Gastrocnemius medialis (tissue), 4 donors: ENCODE data around the gene DTYMK. TPM values are rescaled to one million over a fixed set of nuclear protein-coding genes. Genes with fewer than 3 reads are reported as not detected.

Experiments used
- ATAC-seq, 2 donors: fragments of 150-250 bp; one replicate each; pipeline ENCODE4 v1.9.1; 2016
- DNase-seq, 2 donors: peaks; one replicate each; pipeline ENCODE4 v3.0.0-alpha.2; 2019
- H3K27ac ChIP-seq, 4 donors: fragments of 200-600 bp; sonication (generic); 1 replicate in 1 of 4; 2 replicates in 3 of 4; pipeline ENCODE4 v1.5.1; 2016 to 2018; ENCODE audit warnings: mild to moderate bottlenecking in 2 of 4, moderate library complexity in 1 of 4
- H3K27me3 ChIP-seq, 3 donors: fragments of 200-600 bp; sonication (generic) in 2 of 3; 1 replicate in 1 of 3; 2 replicates in 2 of 3; pipeline versions ENCODE4 v1.5.1 to v1.6.0; 2016 to 2019; ENCODE audit warnings: mild to moderate bottlenecking in 1 of 3, moderate library complexity in 1 of 3
- H3K36me3 ChIP-seq, 2 donors: fragments of 200-600 bp; sonication (generic) in 1 of 2; one replicate each; pipeline ENCODE4 v1.5.1; 2017 to 2018
- H3K4me1 ChIP-seq, 2 donors: fragments of 200-600 bp; sonication (generic) in 1 of 2; one replicate each; pipeline ENCODE4 v1.5.1; 2016 to 2017; ENCODE audit warnings: mild to moderate bottlenecking in 2 of 2
- H3K4me3 ChIP-seq, 4 donors: fragments of 200-600 bp; sonication (generic) in 3 of 4; 1 replicate in 1 of 4; 2 replicates in 3 of 4; pipeline ENCODE4 v1.5.1; 2016 to 2019; ENCODE audit warnings: mild to moderate bottlenecking in 2 of 4
- H3K9me3 ChIP-seq, 3 donors: fragments of 200-600 bp; sonication (generic) in 2 of 3; 1 replicate in 1 of 3; 2 replicates in 2 of 3; pipeline ENCODE4 v1.5.1; 2016 to 2019
- CTCF ChIP-seq, 5 experiments: fragments of 450-650 bp in 3 of 5; fragments of 200-600 bp in 2 of 5; sonication (generic) in 2 of 5; IDR thresholded peaks in 4 of 5; conservative IDR thresholded peaks in 1 of 5; 1 replicate in 4 of 5; 2 replicates in 1 of 5; pipeline ENCODE4 v1.5.1; 2016 to 2019; ENCODE audit warnings: antibody characterized with exemption in 5 of 5, mild to moderate bottlenecking in 3 of 5, moderate library complexity in 3 of 5
- POLR2A ChIP-seq, 2 donors: fragments of 450-650 bp; IDR thresholded peaks; one replicate each; pipeline ENCODE4 v1.6.1; 2017; ENCODE audit warnings: antibody characterized with exemption in 2 of 2, mild to moderate bottlenecking in 2 of 2, moderate library complexity in 2 of 2
- in situ Hi-C, 4 donors: fragments of 200-750 bp; cut with MboI; loops; one replicate each; pipeline versions ENCODE4 v1.15.0 to v1.8.0; 2017; ENCODE audit warnings: low sequenced_read_pairs in 4 of 4
- intact Hi-C: fragments of 100-400 bp; cut with DNase I; formaldehyde crosslinking; loops from one replicate; pipeline ENCODE4 v1.15.1; 2023; ENCODE audit warnings: low total_unique reads
- total RNA-seq, 4 donors: library from RNA; depleted of rRNA; stranded (reverse); fragments of >200 nt; gene quantifications; one replicate each; pipeline versions ENCODE4 v1.1.0 to v1.2.3, GENCODE V29; 2016

DTYMK gene
- total RNA-seq, 4 donors from 2014 or later = 3.9 to 8.2 (median 5.9) TPM

DNA sequence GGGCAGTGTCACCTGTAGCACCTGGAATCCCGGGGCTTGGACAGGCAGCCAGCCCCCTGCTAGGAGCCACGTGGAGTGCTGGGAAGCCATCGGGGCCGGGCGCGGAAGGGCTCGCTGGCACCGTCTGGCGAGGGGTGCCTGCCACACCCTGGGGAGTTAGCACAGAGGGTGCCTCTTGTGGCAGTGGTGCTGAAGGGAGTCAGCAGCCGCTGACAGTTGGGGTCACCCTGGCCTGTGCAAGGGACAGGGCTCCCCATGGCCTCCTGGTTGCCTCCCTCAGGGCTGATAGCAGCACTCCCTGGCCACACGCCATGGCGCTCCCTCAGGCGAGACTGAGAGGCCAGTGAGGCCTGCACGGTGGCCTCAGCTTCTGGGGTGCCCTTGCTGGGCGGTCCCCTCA is 33.9 kb upstream of the DTYMK start:
- ATAC-seq (no peak), DNase-seq (no peak)
- no peak for TF ChIP-seq POLR2A (IDR thresholded peaks at IDR 0.05)
- TF ChIP-seq CTCF (IDR thresholded peaks at IDR 0.05 in 4 of 5, conservative IDR thresholded peaks at IDR 0.05 in 1 of 5) = no peak
- intact Hi-C loops = no loop called here
- no peaks in the 10 kb centered on the region for H3K9me3 ChIP-seq
- H3K36me3 ChIP-seq = peaks cover 0 to 54% of the 10 kb centered on the region in 2 donors
- H3K4me3 ChIP-seq = no peak overlapping the region
- H3K27ac ChIP-seq = no peak overlapping the region
- in situ Hi-C loops = no loop called here
- no peaks in the 10 kb centered on the region for H3K4me1 ChIP-seq
- H3K27me3 ChIP-seq = no peaks in the 10 kb centered on the region

- Histone ChIP-seq H3K4me3 (no peak overlapping the region), H3K27ac (no peak overlapping the region), H3K27me3 (no peaks in the 10 kb centered on the region), H3K36me3 (peaks cover 0 to 54% of the 10 kb centered on the region in 2 donors), H3K9me3 (no peaks in the 10 kb centered on the region), H3K4me1 (no peaks in the 10 kb centered on the region)
- intact Hi-C loops = no loop called here
- no peak for TF ChIP-seq POLR2A (IDR thresholded peaks at IDR 0.05)
- TF ChIP-seq CTCF (IDR thresholded peaks at IDR 0.05 in 4 of 5, conservative IDR thresholded peaks at IDR 0.05 in 1 of 5) = no peak
- no peak for ATAC-seq
- DNase-seq = no peak
- in situ Hi-C loops = no loop called here
Observed at GRCh38 chr2:241720099-241720498, 33.5 kb upstream of the DTYMK start.

GRCh38 chr2:241719093-241719492 is 32.5 kb upstream of the DTYMK start:
- peaks cover 0 to 54% of the 10 kb centered on the region in 2 donors for H3K36me3 ChIP-seq
- TF ChIP-seq CTCF (IDR thresholded peaks at IDR 0.05 in 4 of 5, conservative IDR thresholded peaks at IDR 0.05 in 1 of 5) = no peak
- no peak for TF ChIP-seq POLR2A (IDR thresholded peaks at IDR 0.05)
- intact Hi-C loops = no loop called here

GRCh38 chr2:241708879-241709278 is 22.3 kb upstream of the DTYMK start:
- Histone ChIP-seq H3K4me3 (no peak overlapping the region), H3K27ac (no peak overlapping the region), H3K9me3 (no peaks in the 10 kb centered on the region), H3K36me3 (peaks cover 0 to 90% of the 10 kb centered on the region in 2 donors), H3K27me3 (no peaks in the 10 kb centered on the region), H3K4me1 (no peaks in the 10 kb centered on the region)
- in situ Hi-C loops (no loop called here), intact Hi-C loops (loop anchor here (10.0 kb wide), 1 partner anchor 176 kb away; no protein-coding TSS in a partner anchor)
- TF ChIP-seq CTCF (IDR thresholded peaks at IDR 0.05 in 4 of 5, conservative IDR thresholded peaks at IDR 0.05 in 1 of 5) (no peak), POLR2A (IDR thresholded peaks at IDR 0.05) (no peak)
- no peak for ATAC-seq
- DNase-seq = no peak

More at GRCh38 chr2:241719093-241719492, 32.5 kb upstream of the DTYMK start:
- no peak for DNase-seq
- Histone ChIP-seq H3K27ac (no peak overlapping the region), H3K4me3 (no peak overlapping the region), H3K4me1 (no peaks in the 10 kb centered on the region), H3K27me3 (no peaks in the 10 kb centered on the region), H3K9me3 (no peaks in the 10 kb centered on the region)
- in situ Hi-C loops = no loop called here
- no peak for ATAC-seq

DNA sequence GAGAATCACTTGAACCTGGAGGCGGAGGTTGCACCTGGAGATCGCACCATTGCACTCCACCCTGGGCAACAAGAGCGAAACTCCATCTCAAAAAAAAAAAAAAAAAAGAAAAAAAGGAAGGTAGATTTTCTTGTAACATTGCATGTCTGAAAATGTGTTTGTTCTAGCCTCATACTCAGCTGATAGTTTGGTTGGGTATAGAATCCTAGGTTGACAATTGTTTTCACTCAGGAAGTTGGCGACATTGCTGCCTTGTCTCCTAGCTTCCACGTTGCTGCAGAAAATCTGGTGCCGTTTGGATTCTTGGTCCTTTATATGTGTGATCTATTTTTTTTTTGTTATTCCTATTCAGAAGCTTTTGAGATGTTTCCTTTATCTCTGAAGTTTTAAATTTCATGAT is 19.9 kb upstream of the DTYMK start:
- TF ChIP-seq POLR2A (IDR thresholded peaks at IDR 0.05) = no peak
- TF ChIP-seq CTCF (IDR thresholded peaks at IDR 0.05 in 4 of 5, conservative IDR thresholded peaks at IDR 0.05 in 1 of 5) = no peak
- intact Hi-C loops (loop anchor here (10.0 kb wide), 1 partner anchor 178 kb away; no protein-coding TSS in a partner anchor), in situ Hi-C loops (no loop called here)
- Histone ChIP-seq H3K27me3 (no peaks in the 10 kb centered on the region), H3K9me3 (no peaks in the 10 kb centered on the region), H3K36me3 (peaks cover 0 to 66% of the 10 kb centered on the region in 2 donors), H3K4me3 (no peak overlapping the region), H3K4me1 (peaks cover 6 to 9% of the 10 kb centered on the region in 2 donors), H3K27ac (no peak overlapping the region)
- DNase-seq = no peak
- ATAC-seq = no peak
